ENCODE measurements around the gene DNAI1.
"Not testable (repeated sequence)": the region's sequence is repeated elsewhere in the genome, so short reads cannot be mapped to it uniquely, and the experiment has no call there.

The DNAI1 gene

GRCh38 chr9:34520505-34521385, 62.1 kb downstream of the DNAI1 start:
- no peak for DNase-seq
- in situ Hi-C loops (cut with HindIII; ENCODE audit: low pct_ligation_motif_present, low pct_unique_long_range_greater_than_20kb, low sequenced_read_pairs) = no loop called here

- no peak for DNase-seq
- in situ Hi-C loops (cut with HindIII; ENCODE audit: low pct_ligation_motif_present, low pct_unique_long_range_greater_than_20kb, low sequenced_read_pairs) = no loop called here
Measured at GRCh38 chr9:34521406-34522045, 62.9 kb downstream of the DNAI1 start.

GRCh38 chr9:34522091-34522887, 63.7 kb downstream of the DNAI1 start:
- in situ Hi-C loops (cut with HindIII; ENCODE audit: low pct_ligation_motif_present, low pct_unique_long_range_greater_than_20kb, low sequenced_read_pairs) = no loop called here
- no peak for DNase-seq

GRCh38 chr9:34522971-34523797, 64.6 kb downstream of the DNAI1 start, which contains the start of gene ENHO:
ENHO (minus strand) TSS chr9:34522990; CDS start chr9:34521695, 1,295 bp downstream.
- peak; percentile 85 for DNase-seq
- in situ Hi-C loops (cut with HindIII; ENCODE audit: low pct_ligation_motif_present, low pct_unique_long_range_greater_than_20kb, low sequenced_read_pairs) = no loop called here

GRCh38 chr9:34524349-34524748, 65.7 kb downstream of the DNAI1 start:
- in situ Hi-C loops (cut with HindIII; ENCODE audit: low pct_ligation_motif_present, low pct_unique_long_range_greater_than_20kb, low sequenced_read_pairs) = no loop called here
- DNase-seq = no peak

GRCh38 chr9:34526026-34526425, 67.4 kb downstream of the DNAI1 start:
- no peak for DNase-seq
- in situ Hi-C loops (cut with HindIII; ENCODE audit: low pct_ligation_motif_present, low pct_unique_long_range_greater_than_20kb, low sequenced_read_pairs) = no loop called here

GRCh38 chr9:34532041-34532440, 73.4 kb downstream of the DNAI1 start:
- DNase-seq; in situ Hi-C loops (cut with HindIII; ENCODE audit: low pct_ligation_motif_present, low pct_unique_long_range_greater_than_20kb, low sequenced_read_pairs): not testable (repeated sequence)

GRCh38 chr9:34536685-34537084, 78.1 kb downstream of the DNAI1 start:
- in situ Hi-C loops (cut with HindIII; ENCODE audit: low pct_ligation_motif_present, low pct_unique_long_range_greater_than_20kb, low sequenced_read_pairs) = no loop called here
- no peak for DNase-seq

GRCh38 chr9:34540827-34541226, 82.2 kb downstream of the DNAI1 start:
- DNase-seq = peak; percentile 51
- in situ Hi-C loops (cut with HindIII; ENCODE audit: low pct_ligation_motif_present, low pct_unique_long_range_greater_than_20kb, low sequenced_read_pairs) = no loop called here

- in situ Hi-C loops (cut with HindIII; ENCODE audit: low pct_ligation_motif_present, low pct_unique_long_range_greater_than_20kb, low sequenced_read_pairs) = no loop called here
- no peak for DNase-seq
Measured at GRCh38 chr9:34541540-34541939, 82.9 kb downstream of the DNAI1 start.

GRCh38 chr9:34544035-34544434, 85.4 kb downstream of the DNAI1 start:
- no peak for DNase-seq
- in situ Hi-C loops (cut with HindIII; ENCODE audit: low pct_ligation_motif_present, low pct_unique_long_range_greater_than_20kb, low sequenced_read_pairs) = no loop called here

GRCh38 chr9:34545497-34545896, 86.9 kb downstream of the DNAI1 start:
- no peak for DNase-seq
- in situ Hi-C loops (cut with HindIII; ENCODE audit: low pct_ligation_motif_present, low pct_unique_long_range_greater_than_20kb, low sequenced_read_pairs) = no loop called here

- in situ Hi-C loops (cut with HindIII; ENCODE audit: low pct_ligation_motif_present, low pct_unique_long_range_greater_than_20kb, low sequenced_read_pairs) = no loop called here
- no peak for DNase-seq
Measured at GRCh38 chr9:34546102-34546833, 87.7 kb downstream of the DNAI1 start.

- DNase-seq = peak; percentile 56
- in situ Hi-C loops (cut with HindIII; ENCODE audit: low pct_ligation_motif_present, low pct_unique_long_range_greater_than_20kb, low sequenced_read_pairs) = no loop called here
Measured at GRCh38 chr9:34546834-34547827, 88.5 kb downstream of the DNAI1 start.

- peak; percentile 37 for DNase-seq
Measured at GRCh38 chr9:34547960-34548611, 89.5 kb downstream of the DNAI1 start.

GRCh38 chr9:34549407-34549732, 90.8 kb downstream of the DNAI1 start:
- no peak for DNase-seq
- in situ Hi-C loops (cut with HindIII; ENCODE audit: low pct_ligation_motif_present, low pct_unique_long_range_greater_than_20kb, low sequenced_read_pairs) = no loop called here

More at GRCh38 chr9:34547960-34548611, 89.5 kb downstream of the DNAI1 start:
- in situ Hi-C loops (cut with HindIII; ENCODE audit: low pct_ligation_motif_present, low pct_unique_long_range_greater_than_20kb, low sequenced_read_pairs) = no loop called here
